Duodenal mucosa (tissue), 2 donors: ENCODE measurements around the gene TMEM11.
"Not testable (repeated sequence)": the region's sequence is repeated elsewhere in the genome, so short reads cannot be mapped to it uniquely, and the experiment has no call there.

Experiments
- H3K27ac ChIP-seq: one replicate; pipeline ENCODE4 v1.7.0; 2013; ENCODE audit warnings: low read depth, low read length
- H3K27me3 ChIP-seq, 2 donors: one replicate each; pipeline ENCODE4 v1.7.0; 2013; ENCODE audit warnings: low read length in 2 of 2, control low read depth in 1 of 2; ENCODE audit not compliant: insufficient read depth in 2 of 2, control insufficient read depth in 1 of 2
- H3K36me3 ChIP-seq, 2 donors: one replicate each; pipeline ENCODE4 v1.7.0; 2013; ENCODE audit warnings: low read length in 2 of 2, control low read depth in 1 of 2; ENCODE audit not compliant: insufficient read depth in 2 of 2, control insufficient read depth in 1 of 2
- H3K4me1 ChIP-seq, 2 donors: one replicate each; pipeline ENCODE4 v1.7.0; 2013; ENCODE audit warnings: low read length in 2 of 2, control low read depth in 1 of 2; ENCODE audit not compliant: insufficient read depth in 2 of 2, control insufficient read depth in 1 of 2
- H3K4me3 ChIP-seq, 2 donors: one replicate each; pipeline ENCODE4 v1.7.0; 2013; ENCODE audit warnings: low read length in 2 of 2, low read depth in 1 of 2
- H3K9ac ChIP-seq, 2 donors: one replicate each; pipeline ENCODE4 v1.7.0; 2013; ENCODE audit warnings: low read length in 2 of 2, low read depth in 1 of 2
- H3K9me3 ChIP-seq, 2 donors: one replicate each; pipeline ENCODE4 v1.7.0; 2013; ENCODE audit warnings: low read length in 2 of 2, control low read depth in 1 of 2; ENCODE audit not compliant: control insufficient read depth in 1 of 2

The TMEM11 gene

DNA sequence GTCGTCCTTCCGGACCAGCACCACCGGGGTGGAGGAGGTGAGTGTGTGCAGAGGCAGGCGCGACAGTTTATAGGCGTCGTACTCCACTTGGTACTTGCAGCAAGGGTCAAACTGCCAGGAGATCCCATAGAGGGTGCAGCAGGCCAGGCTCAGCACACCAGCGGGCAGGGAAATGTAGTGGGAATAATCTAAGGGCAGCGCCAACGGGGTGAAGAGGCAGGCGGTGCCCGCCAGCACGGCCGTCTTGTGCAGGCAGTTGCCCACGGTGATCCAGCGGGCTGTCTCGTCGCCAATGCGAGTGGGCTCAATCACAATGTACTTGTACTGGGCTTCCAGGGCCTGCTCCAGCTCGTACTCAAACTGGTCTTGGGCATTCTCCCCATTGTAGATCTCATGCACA is 15.6 kb downstream of the TMEM11 start:
- Histone ChIP-seq H3K4me3 (no peak overlapping the region), H3K27me3 (no peaks in the 10 kb centered on the region), H3K9ac (no peak overlapping the region), H3K9me3 (no peaks in the 10 kb centered on the region), H3K27ac (no peak overlapping the region), H3K4me1 (peaks cover 4 to 11% of the 10 kb centered on the region in 2 donors), H3K36me3 (peaks cover 10 to 40% of the 10 kb centered on the region in 2 donors)

DNA sequence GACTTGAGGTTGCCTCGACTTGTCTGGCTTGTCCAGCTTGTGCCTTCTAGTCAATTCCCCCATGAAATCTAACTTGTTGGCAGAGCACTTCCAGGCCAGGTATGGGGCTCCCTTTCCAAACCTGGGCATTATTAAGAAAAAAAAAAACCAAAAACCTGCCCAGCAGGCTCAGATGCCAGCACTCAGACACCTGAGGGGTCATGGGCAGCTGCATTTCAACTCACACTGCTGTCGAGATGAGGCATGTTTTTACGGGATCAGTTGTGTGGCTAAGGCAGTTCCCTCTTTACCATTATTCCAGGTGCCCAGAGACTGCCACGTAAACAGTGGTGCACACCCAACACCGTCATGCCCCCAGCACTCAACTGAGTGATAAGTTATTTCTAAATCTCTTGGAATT is 17.8 kb downstream of the TMEM11 start:
- H3K4me1 ChIP-seq: peaks cover 4 to 11% of the 10 kb centered on the region in 2 donors
- H3K27ac ChIP-seq: no peak overlapping the region
- H3K36me3 ChIP-seq: peaks cover 10 to 35% of the 10 kb centered on the region in 2 donors
- H3K9ac ChIP-seq: no peak overlapping the region
- H3K9me3 ChIP-seq: no peaks in the 10 kb centered on the region
- H3K4me3 ChIP-seq: no peak overlapping the region
- no peaks in the 10 kb centered on the region for H3K27me3 ChIP-seq

DNA sequence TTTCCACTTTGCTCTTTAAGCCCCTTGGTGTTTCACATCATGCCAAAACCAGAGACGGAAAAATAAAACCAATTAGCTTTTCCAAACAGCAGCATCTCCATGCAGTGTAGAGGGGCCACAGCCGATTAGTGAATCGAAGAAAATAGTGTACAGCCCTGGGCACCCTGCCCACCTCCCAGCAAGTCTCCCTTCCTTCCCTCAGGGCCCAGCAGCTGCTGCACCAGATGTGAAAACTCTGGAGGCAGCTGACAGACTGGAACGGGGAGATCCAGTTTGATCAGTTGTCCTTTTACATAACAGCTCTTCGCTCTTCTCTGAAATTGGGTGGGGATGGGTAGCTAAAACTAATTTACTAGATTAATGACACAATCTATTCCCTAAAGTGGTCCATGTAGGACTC is 19.3 kb downstream of the TMEM11 start:
- Histone ChIP-seq H3K4me1 (peaks cover 4 to 7% of the 10 kb centered on the region in 2 donors), H3K4me3 (no peak overlapping the region), H3K27ac (no peak overlapping the region), H3K27me3 (no peaks in the 10 kb centered on the region), H3K36me3 (peaks cover 14 to 36% of the 10 kb centered on the region in 2 donors), H3K9ac (no peak overlapping the region), H3K9me3 (no peaks in the 10 kb centered on the region)

DNA sequence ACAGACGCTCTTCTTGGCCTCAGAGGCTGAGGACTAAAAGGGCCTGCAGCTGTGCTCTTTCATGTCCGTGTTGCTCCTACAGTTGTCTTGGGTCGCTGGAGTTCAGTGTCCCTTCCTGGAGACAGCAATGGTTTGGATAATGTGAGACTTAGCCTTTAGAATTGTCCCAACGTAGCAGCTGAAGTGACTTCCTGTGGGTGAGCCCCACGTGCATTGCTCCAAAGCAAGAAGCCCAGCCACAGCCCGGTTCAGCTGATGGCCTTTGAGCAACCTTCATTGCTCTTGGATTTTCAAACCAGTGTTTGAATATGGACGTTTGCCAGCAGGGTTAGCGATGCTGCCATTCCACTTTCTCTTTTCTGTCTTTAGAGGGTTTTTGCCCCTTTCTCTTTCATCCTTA is 19.7 kb downstream of the TMEM11 start:
- H3K9ac ChIP-seq: no peak overlapping the region
- peaks cover 14 to 39% of the 10 kb centered on the region in 2 donors for H3K36me3 ChIP-seq
- H3K4me3 ChIP-seq: no peak overlapping the region
- H3K27me3 ChIP-seq: no peaks in the 10 kb centered on the region
- H3K27ac ChIP-seq: no peak overlapping the region
- no peaks in the 10 kb centered on the region for H3K9me3 ChIP-seq
- peaks cover 4 to 5% of the 10 kb centered on the region in 2 donors for H3K4me1 ChIP-seq

DNA sequence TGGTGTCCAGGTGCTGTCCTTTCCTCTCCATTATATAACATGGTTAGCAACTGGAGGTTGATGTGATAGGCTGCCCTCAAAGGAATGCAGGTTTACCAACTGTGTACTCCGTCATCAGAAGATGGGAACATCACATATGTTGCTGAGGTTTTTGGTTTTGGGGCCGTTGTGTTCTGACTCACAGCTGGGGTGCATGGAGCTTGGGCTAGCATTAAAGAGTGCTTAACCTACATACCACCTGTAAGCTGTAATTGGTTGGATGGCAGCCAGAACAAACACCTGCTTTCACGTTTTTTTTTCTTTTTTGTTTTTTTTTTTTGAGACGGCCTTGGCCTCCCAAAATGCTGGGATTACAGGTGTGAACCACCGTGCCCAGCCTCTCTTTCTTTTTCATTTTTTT is 20.9 kb downstream of the TMEM11 start:
- Histone ChIP-seq H3K4me1 (peaks cover 4 to 5% of the 10 kb centered on the region in 2 donors), H3K27ac (no peak overlapping the region), H3K9ac (no peak overlapping the region), H3K9me3 (no peaks in the 10 kb centered on the region), H3K4me3 (no peak overlapping the region), H3K27me3 (no peaks in the 10 kb centered on the region), H3K36me3 (peaks cover 14 to 41% of the 10 kb centered on the region in 2 donors)

DNA sequence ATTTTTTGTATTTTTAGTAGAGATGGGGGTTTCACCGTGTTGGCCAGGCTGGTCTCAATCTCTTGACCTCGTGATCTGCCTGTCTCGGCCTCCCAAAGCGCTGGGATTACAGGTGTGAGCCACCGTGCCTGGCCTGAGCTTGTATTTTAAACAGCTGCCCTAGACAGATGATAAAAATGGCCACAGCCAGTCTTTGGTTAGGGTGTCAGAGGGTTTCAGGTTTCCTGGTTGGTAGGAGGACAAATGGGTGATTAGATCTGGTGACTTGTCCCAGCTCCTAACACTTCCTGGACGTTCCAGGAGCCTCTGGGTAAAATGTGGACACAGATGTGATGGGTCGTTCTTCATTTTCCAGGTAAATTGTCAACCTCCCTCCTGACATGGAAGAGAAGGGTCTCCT is 21.5 kb downstream of the TMEM11 start:
- H3K4me3 ChIP-seq, H3K4me1 ChIP-seq, H3K27me3 ChIP-seq, H3K9ac ChIP-seq, H3K27ac ChIP-seq, H3K9me3 ChIP-seq: not testable (repeated sequence)
- H3K36me3 ChIP-seq: peaks cover 11 to 35% of the 10 kb centered on the region in 2 donors

DNA sequence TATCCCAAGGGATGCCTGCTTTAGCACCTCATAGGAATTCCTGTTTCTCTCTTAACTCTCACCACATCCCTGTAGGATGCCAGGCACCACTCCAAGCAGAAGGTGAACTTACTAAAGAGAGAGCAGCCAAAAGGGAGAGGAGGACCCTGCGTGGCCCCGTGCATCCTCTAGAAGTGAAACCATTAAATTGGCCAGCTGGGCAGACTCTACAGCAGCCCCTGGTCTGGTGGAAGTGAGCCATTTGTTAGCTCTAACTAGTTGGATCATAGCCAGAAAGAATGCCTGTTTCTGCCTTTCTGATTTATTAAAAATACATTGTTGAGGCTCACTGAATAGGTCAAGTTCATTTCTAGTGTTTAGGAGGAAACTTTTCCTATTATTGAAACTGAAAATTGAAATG is 22.3 kb downstream of the TMEM11 start:
- Histone ChIP-seq H3K27ac (no peak overlapping the region), H3K4me1 (peaks cover 4 to 5% of the 10 kb centered on the region in 2 donors), H3K36me3 (peaks cover 9 to 29% of the 10 kb centered on the region in 2 donors), H3K9me3 (no peaks in the 10 kb centered on the region), H3K9ac (no peak overlapping the region), H3K27me3 (no peaks in the 10 kb centered on the region), H3K4me3 (no peak overlapping the region)

DNA sequence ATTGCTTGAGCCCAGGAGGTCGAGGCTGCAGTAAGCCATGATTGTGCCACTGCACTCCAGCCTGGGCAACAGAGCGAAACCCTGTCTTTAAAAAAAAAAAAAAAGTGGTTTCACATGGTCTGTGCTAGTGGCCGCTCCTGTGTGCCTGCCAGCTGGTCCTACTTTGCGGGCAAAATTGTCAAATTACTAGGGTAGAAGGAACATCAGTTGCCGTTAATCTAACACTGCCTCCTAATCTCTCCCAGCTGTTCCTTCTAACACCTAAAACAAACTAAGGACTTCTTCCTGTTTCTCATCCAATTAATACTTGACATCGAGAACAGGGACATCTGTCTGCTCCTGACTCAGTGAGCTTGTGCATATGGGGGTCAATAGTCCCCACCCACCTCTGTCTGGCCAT is 23.9 kb downstream of the TMEM11 start:
- H3K9ac ChIP-seq: no peak overlapping the region
- H3K27me3 ChIP-seq: no peaks in the 10 kb centered on the region
- no peaks in the 10 kb centered on the region for H3K9me3 ChIP-seq
- peaks cover 14 to 35% of the 10 kb centered on the region in 2 donors for H3K36me3 ChIP-seq
- H3K27ac ChIP-seq: no peak overlapping the region
- H3K4me1 ChIP-seq: peaks cover 4 to 5% of the 10 kb centered on the region in 2 donors
- H3K4me3 ChIP-seq: no peak overlapping the region

DNA sequence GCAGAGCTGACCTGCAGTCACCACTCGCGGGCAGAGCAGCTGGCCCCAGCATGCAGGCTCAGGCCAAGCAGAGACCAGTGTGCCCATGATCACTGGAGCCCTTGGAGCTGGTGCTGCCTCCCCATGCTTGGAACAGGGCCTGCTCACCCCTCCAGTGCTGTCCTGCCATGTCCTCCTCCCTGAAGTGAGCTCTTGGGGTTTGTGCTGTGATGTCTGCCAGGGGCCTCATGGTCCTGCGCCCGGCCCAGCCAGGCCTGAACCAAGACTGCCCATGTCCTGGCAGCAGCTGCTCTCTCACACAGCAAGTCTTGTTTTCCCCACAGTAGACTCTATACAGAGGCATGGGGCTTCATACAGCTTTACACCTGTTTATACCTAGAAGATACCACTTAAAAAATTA is 24.6 kb downstream of the TMEM11 start:
- Histone ChIP-seq H3K9ac (no peak overlapping the region), H3K9me3 (no peaks in the 10 kb centered on the region), H3K27me3 (no peaks in the 10 kb centered on the region), H3K4me1 (peaks cover 4 to 5% of the 10 kb centered on the region in 2 donors), H3K4me3 (no peak overlapping the region), H3K27ac (no peak overlapping the region), H3K36me3 (peaks cover 19 to 42% of the 10 kb centered on the region in 2 donors)

DNA sequence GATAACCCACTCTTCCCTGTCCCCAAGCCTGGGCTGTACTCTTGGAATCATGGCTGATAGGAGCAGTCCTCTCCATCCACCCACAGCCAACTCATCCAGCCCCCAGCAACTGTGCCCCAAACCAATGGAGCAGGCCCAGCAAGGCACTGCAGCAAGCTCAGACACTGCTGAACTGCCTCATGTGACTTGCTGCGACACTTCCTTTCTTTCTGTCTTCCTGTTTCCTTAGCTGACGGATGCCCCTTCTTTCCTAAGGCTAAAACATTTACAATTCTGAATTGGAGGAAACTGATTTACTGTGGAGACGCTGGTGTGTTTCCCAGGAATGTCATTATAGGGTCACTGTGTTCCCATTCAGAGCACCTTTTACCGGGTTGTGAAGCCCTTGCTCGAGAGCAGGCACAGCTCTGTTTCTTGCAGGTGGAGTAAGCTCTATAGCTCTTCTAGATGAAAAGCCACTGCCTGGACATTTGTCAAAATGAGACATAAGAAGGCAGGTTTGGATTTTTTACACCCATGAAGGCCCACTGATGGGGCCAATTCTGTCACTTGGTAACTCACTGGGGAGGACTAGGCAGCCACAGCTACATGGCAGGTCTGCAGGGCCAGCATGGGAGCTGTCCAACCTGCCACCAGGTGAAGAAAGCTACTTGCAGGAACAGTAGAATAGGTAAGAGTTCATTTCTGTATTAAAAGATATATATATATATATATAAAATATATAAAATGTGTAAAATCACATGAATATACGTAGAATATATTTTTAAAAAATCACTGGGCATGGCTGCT is 27.4 kb downstream of the TMEM11 start:
- H3K27ac ChIP-seq: no peak overlapping the region
- no peak overlapping the region for H3K4me3 ChIP-seq
- no peaks in the 10 kb centered on the region for H3K9me3 ChIP-seq
- H3K36me3 ChIP-seq: peaks cover 28 to 52% of the 10 kb centered on the region in 2 donors
- no peaks in the 10 kb centered on the region for H3K27me3 ChIP-seq
- H3K4me1 ChIP-seq: no peaks in the 10 kb centered on the region
- no peak overlapping the region for H3K9ac ChIP-seq
